Heart left ventricle (tissue), 16 donors: ENCODE measurements around the gene CLN6. TPM values are rescaled to one million over a fixed set of nuclear protein-coding genes. Genes with fewer than 3 reads are reported as not detected.

Experiments
- ATAC-seq, 4 donors: fragments of 200-7000 bp; cut with Tn5 transposase; one replicate each; pipeline ENCODE4 v1.9.1; 2020 to 2022; ENCODE audit warnings: moderate library complexity in 4 of 4, mild to moderate bottlenecking in 3 of 4, moderate number of reproducible peaks in 1 of 4
- DNase-seq, 5 donors: peaks; one replicate each; pipeline ENCODE4 v3.0.0-alpha.2; 2020
- H3K27ac ChIP-seq, 12 donors: fragments of 200-600 bp; sonication (generic) in 4 of 12; one replicate each; pipeline versions ENCODE4 v1.5.0 to v1.8.0; 2016 to 2022; ENCODE audit warnings: mild to moderate bottlenecking in 2 of 12
- H3K27me3 ChIP-seq, 9 donors: fragments of 200-600 bp; sonication (generic) in 2 of 9; one replicate each; pipeline versions ENCODE4 v1.5.1 to v1.8.0; 2016 to 2022; ENCODE audit warnings: mild to moderate bottlenecking in 3 of 9
- H3K36me3 ChIP-seq, 9 donors: fragments of 200-600 bp; sonication (generic) in 2 of 9; one replicate each; pipeline versions ENCODE4 v1.5.0 to v1.8.0; 2018 to 2022; ENCODE audit warnings: mild to moderate bottlenecking in 2 of 9
- H3K4me1 ChIP-seq, 12 donors: fragments of 200-600 bp; sonication (generic) in 4 of 12; one replicate each; pipeline versions ENCODE4 v1.5.0 to v1.8.0; 2016 to 2022; ENCODE audit warnings: mild to moderate bottlenecking in 3 of 12
- H3K4me3 ChIP-seq, 12 donors: fragments of 200-600 bp; sonication (generic) in 4 of 12; one replicate each; pipeline versions ENCODE4 v1.5.0 to v1.8.0; 2017 to 2022; ENCODE audit warnings: mild to moderate bottlenecking in 9 of 12, moderate library complexity in 4 of 12
- H3K9me3 ChIP-seq, 12 donors: fragments of 200-600 bp; sonication (generic) in 4 of 12; one replicate each; pipeline versions ENCODE4 v1.5.0 to v1.8.0; 2016 to 2022; ENCODE audit warnings: mild to moderate bottlenecking in 1 of 12
- CTCF ChIP-seq, 12 donors: fragments of 200-600 bp; sonication (generic) in 4 of 12; IDR thresholded peaks; one replicate each; pipeline versions ENCODE4 v1.5.0 to v1.8.0; 2018 to 2022; ENCODE audit warnings: antibody characterized with exemption in 12 of 12, mild to moderate bottlenecking in 5 of 12
- POLR2A ChIP-seq, 2 donors: fragments of 450-650 bp; IDR thresholded peaks; one replicate each; pipeline ENCODE4 v1.6.1; 2017; ENCODE audit warnings: antibody characterized with exemption in 2 of 2, mild to moderate bottlenecking in 2 of 2, moderate library complexity in 2 of 2
- WGBS, 4 donors: extraction: QIAGEN DNeasy Blood & Tissue Kit in 2 of 4; methylation state at CpG; one replicate each; pipeline versions ENCODE4 v1.1.5 to v1.1.7; 2013 to 2018; 5-methylcytosine and 5-hydroxymethylcytosine counted together
- intact Hi-C, 10 donors: fragments of 100-400 bp; cut with DNase I; formaldehyde crosslinking; loops; one replicate each; pipeline versions ENCODE4 v1.11.1 to v1.14.2; 2022
- polyA plus RNA-seq, 2 donors: library from polyadenylated mRNA; stranded (reverse); fragments of 200-250 nt; gene quantifications; one replicate each; pipeline ENCODE4 v1.2.3, GENCODE V29; 2013
- total RNA-seq, 9 donors: library from RNA; depleted of rRNA in 2 of 9; stranded (reverse); fragments of >200 nt in 2 of 9; fragmentation: NEBNext Ultra II Directional in 3 of 9; extraction: Animal tissue kit (Norgen Biotek cat#: 25700) in 3 of 9; gene quantifications; one replicate each; pipeline versions ENCODE4 v1.1.0 to v1.2.4, GENCODE V29; 2016 to 2023
- donor health status: ischemic (EF 13 %, LVEDD 7.1; RV severe dilation, severe dysfunction).
- donor health status: healthy with polysubstance abuse.
- donor health status: DM: no; HTN: yes; CAD: no.
- donor health status: DM: no; HTN: no; CAD: no.
- donor health status: ischemic (EF 25% LVEDD 6.9; RV normal size, moderate dysfunction).
- donor health status: ischemic (EF 25% LVEDD 5.7; RV mildly dilated, moderate dysfunction).
- donor health status: healthy.
- donor health status: DM: yes; HTN: yes; CAD: no.
- donor health status: ischemic (EF 35%, LVEDD 5.7; RV mildly dilated, moderate dysfunction).
- donor health status: nonischemic (EF 11% LVEDD 7.7; RV severe dilation, severe dysfunction).
- donor health status: DM: yes; HTN: yes; CAD: no.
- donor health status: PGD.
- donor health status: ischemic (EF 29% LVEDD 5.4; RV normal size, mild dysfunction).
- donor health status: nonischemic (EF 23%, LVEDD 6.1; RV moderate dilation, normal function).

Gene CLN6
- total and polyA plus RNA-seq, 11 donors, result 5.6 to 24.1 (median 8.9) TPM

GRCh38 chr15:68230157-68231100 is 901 bp upstream of the CLN6 start:
- Histone ChIP-seq H3K9me3 (no peaks in the 10 kb centered on the region), H3K27ac (peak overlapping the region in 9 of 12 donors; percentile 43 to 90 (median 78)), H3K4me1 (peaks cover 0 to 42% (median 14%) of the 10 kb centered on the region in 12 donors), H3K4me3 (peak overlapping the region; percentile 78 to 99 (median 93)), H3K27me3 (no peaks in the 10 kb centered on the region), H3K36me3 (no peaks in the 10 kb centered on the region)
- DNase-seq, result no peak
- WGBS, 4 donors, result 61 to 64% (median 63%) methylated on average over 20 of the region's 20 CpGs
- intact Hi-C loops, result no loop called here
- TF ChIP-seq POLR2A (IDR thresholded peaks at IDR 0.05), result no peak
- TF ChIP-seq CTCF (IDR thresholded peaks at IDR 0.05), result no peak
- peak in 2 of 4 donors; percentile 10 to 55 for ATAC-seq

GRCh38 chr15:68228971-68229385 is 550 bp downstream of the CLN6 start:
- Histone ChIP-seq H3K4me1 (peaks cover 0 to 40% (median 14%) of the 10 kb centered on the region in 12 donors), H3K27me3 (no peaks in the 10 kb centered on the region), H3K27ac (peak overlapping the region in 11 of 12 donors; percentile 61 to 90 (median 78)), H3K4me3 (peak overlapping the region; percentile 78 to 99 (median 93)), H3K9me3 (no peaks in the 10 kb centered on the region), H3K36me3 (no peaks in the 10 kb centered on the region)
- intact Hi-C loops, result loop anchor here in 1 of 10 donors (10.0 kb wide), 1 partner anchor 64 kb away; no protein-coding TSS in a partner anchor
- TF ChIP-seq POLR2A (IDR thresholded peaks at IDR 0.05) (no peak), CTCF (IDR thresholded peaks at IDR 0.05) (no peak)
- no peak for DNase-seq
- 0 to 2% (median 1%) methylated on average over 18 to 39 of the region's 39 CpGs for WGBS, 4 donors
- peak in 1 of 4 donors; percentile 1 for ATAC-seq

- Histone ChIP-seq H3K4me1 (peaks cover 0 to 34% (median 14%) of the 10 kb centered on the region in 12 donors), H3K9me3 (no peaks in the 10 kb centered on the region), H3K4me3 (peak overlapping the region; percentile 78 to 99 (median 93)), H3K36me3 (no peaks in the 10 kb centered on the region), H3K27me3 (no peaks in the 10 kb centered on the region), H3K27ac (peak overlapping the region in 7 of 12 donors; percentile 71 to 90 (median 85))
- TF ChIP-seq CTCF (IDR thresholded peaks at IDR 0.05) (no peak), POLR2A (IDR thresholded peaks at IDR 0.05) (no peak)
- DNase-seq (no peak), ATAC-seq (no peak)
- intact Hi-C loops, result loop anchor here in 1 of 10 donors (10.0 kb wide), 1 partner anchor 64 kb away; no protein-coding TSS in a partner anchor
- 51 to 70% (median 55%) methylated on average over 21 to 25 of the region's 25 CpGs for WGBS, 4 donors
These were observed 1.2 kb downstream of the CLN6 start for GRCh38 chr15:68228143-68228970.
